HUES64 (cell line): ENCODE measurements around the gene C10orf90.

Experiments
- H3K27ac ChIP-seq: 2 replicates; pipeline ENCODE4 v1.7.0; 2013; ENCODE audit warnings: low read depth, low read length, inconsistent platforms
- H3K27me3 ChIP-seq: 2 replicates; pipeline ENCODE4 v1.6.1; 2013; ENCODE audit warnings: mild to moderate bottlenecking, low read length; ENCODE audit not compliant: insufficient read depth
- H3K36me3 ChIP-seq: 2 replicates; pipeline ENCODE4 v1.6.1; 2013; ENCODE audit warnings: mild to moderate bottlenecking, low read length; ENCODE audit not compliant: insufficient read depth
- H3K4me1 ChIP-seq: 2 replicates; pipeline ENCODE4 v1.6.1; 2013; ENCODE audit warnings: mild to moderate bottlenecking, low read length, moderate library complexity; ENCODE audit not compliant: insufficient read depth
- H3K4me3 ChIP-seq: 2 replicates; pipeline ENCODE4 v1.5.1; 2013; ENCODE audit warnings: mild to moderate bottlenecking, low read length, moderate library complexity
- H3K9ac ChIP-seq: 2 replicates; pipeline ENCODE4 v1.6.1; 2013; ENCODE audit warnings: mild to moderate bottlenecking, low read depth, low read length
- H3K9me3 ChIP-seq: 2 replicates; pipeline ENCODE4 v1.6.1; 2013; ENCODE audit warnings: low read depth, low read length; ENCODE audit not compliant: insufficient read depth
- WGBS: fragments of 150-250, 120-280 bp; methylation state at CpG from one replicate; pipeline ENCODE4 v1.1.7; 2013; ENCODE audit warnings: missing lambda C conversion rate; 5-methylcytosine and 5-hydroxymethylcytosine counted together

Gene C10orf90

DNA sequence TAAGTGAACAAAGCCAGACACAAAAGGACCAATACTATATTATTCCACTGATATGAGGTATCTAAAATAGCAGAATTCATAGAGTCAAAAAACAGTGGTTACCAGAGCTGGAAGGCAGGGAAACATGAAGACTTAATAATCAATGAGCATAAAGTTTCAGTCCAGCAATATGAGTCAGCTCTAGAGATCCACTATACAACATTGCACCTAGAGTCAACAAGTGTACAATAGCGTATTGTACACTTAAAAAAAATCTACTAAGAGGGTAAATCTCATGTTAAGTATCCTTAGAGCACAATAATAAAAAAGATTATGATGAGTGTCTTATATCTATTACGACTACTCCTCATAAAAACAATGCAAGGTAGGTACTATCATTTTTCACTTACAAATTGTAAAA lies 36.1 kb downstream of the C10orf90 start:
- H3K9ac ChIP-seq: no peak overlapping the region
- H3K4me1 ChIP-seq: no peaks in the 10 kb centered on the region
- no peaks in the 10 kb centered on the region for H3K27me3 ChIP-seq
- H3K4me3 ChIP-seq: no peak overlapping the region
- H3K36me3 ChIP-seq: no peaks in the 10 kb centered on the region
- H3K27ac ChIP-seq: no peak overlapping the region
- H3K9me3 ChIP-seq: no peaks in the 10 kb centered on the region
- no CpG with 5 or more reads among the region's 2 CpGs for WGBS

DNA sequence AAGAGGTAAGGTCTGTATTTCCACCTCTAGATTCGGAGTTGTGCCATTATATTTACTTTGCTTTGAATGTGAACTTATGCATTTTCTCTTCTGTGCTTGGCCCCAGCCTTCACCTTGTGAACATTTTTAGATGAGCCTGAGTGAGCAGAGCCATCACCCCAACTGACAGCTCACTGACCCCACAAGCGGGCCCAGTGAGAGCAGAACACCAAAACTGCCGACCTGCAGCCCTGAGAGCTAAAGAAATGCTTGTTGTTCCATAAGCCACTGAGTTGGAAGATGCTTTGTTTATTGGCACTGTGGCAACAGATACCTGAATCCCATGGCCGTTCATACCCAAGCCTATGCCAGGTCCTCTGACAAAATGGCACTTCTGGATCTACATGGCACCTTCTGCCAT lies 37.8 kb downstream of the C10orf90 start:
- Histone ChIP-seq H3K4me3 (no peak overlapping the region), H3K9ac (no peak overlapping the region), H3K36me3 (no peaks in the 10 kb centered on the region), H3K9me3 (no peaks in the 10 kb centered on the region), H3K4me1 (no peaks in the 10 kb centered on the region), H3K27me3 (no peaks in the 10 kb centered on the region), H3K27ac (no peak overlapping the region)
- WGBS: 92% methylated on average over 4 of the region's 4 CpGs

DNA sequence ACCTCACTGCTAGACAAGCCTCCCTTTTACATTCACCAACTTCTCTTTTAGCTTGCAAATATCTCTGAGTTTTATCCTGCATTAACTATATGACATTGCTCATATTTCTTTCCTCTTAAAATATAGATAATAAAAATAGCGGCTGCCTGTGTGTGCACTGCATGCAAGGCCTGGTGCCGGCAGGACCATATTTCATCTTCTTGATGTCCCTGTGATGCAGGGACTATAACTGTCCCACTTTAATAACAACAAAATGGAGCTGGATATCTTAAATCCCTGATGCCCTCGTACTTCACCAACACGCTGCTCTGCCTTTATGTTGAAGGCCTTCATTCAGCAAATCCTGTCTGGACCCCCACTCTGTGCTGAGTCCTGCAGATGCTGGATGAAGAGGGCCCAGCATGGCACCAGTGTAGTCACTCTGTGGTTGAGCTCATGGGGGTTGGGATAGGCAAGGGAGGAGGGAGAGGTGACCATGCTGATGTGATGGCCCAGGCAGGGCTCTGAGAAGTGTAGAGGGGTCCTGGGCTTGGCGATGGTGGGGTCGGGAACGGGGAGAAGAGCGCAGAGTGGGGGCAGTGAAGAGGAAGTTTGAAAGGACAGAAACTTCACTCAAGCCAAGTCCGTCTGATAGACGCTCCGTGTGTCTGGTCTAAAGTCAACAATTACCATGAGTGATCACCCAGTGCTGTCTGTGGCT lies 40.4 kb downstream of the C10orf90 start:
- 98% methylated on average over 11 of the region's 11 CpGs for WGBS
- Histone ChIP-seq H3K27ac (no peak overlapping the region), H3K9me3 (no peaks in the 10 kb centered on the region), H3K36me3 (no peaks in the 10 kb centered on the region), H3K4me3 (no peak overlapping the region), H3K4me1 (no peaks in the 10 kb centered on the region), H3K27me3 (no peaks in the 10 kb centered on the region), H3K9ac (no peak overlapping the region)

DNA sequence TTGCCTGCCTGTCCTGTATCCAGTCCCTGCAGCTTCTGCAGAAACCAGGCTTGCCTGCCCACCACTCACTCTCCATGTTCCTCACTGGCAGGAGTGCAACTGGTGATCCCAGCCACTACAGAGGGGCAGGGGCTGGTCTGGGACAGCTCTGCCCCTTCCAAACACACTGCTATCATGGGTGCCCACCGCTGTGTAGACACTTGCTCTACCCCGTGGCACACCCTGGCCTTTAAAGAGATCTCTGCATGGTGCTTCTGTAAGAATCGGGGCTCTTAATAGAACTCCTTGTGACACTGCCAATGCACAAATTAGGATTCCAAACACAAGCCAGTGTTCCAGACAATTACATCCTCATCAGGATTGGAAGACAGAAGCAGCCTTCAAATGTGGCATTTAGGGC lies 41.7 kb downstream of the C10orf90 start:
- Histone ChIP-seq H3K36me3 (no peaks in the 10 kb centered on the region), H3K9ac (no peak overlapping the region), H3K27ac (no peak overlapping the region), H3K9me3 (no peaks in the 10 kb centered on the region), H3K27me3 (no peaks in the 10 kb centered on the region), H3K4me3 (no peak overlapping the region), H3K4me1 (no peaks in the 10 kb centered on the region)
- WGBS: 92% methylated on average over 3 of the region's 3 CpGs

DNA sequence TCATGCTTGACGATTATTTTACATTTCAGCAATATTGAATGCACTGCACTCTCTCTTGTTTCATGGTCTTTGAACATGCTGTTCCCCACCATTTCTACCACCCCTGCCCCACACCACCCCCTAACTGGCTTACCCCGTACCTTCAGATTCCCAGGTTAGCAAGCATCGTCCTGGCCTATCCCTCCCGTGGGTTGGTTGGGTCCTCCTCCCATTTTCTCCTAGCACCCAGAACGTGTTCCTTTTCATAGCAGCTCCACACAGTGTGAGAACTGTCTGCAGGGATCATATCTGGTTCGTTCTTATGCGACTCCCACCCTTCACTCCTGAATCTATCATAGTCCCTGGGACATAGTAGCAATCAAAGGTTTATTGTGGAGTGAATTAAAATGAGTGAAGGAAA lies 48.6 kb downstream of the C10orf90 start:
- 94% methylated on average over 7 of the region's 7 CpGs for WGBS

DNA sequence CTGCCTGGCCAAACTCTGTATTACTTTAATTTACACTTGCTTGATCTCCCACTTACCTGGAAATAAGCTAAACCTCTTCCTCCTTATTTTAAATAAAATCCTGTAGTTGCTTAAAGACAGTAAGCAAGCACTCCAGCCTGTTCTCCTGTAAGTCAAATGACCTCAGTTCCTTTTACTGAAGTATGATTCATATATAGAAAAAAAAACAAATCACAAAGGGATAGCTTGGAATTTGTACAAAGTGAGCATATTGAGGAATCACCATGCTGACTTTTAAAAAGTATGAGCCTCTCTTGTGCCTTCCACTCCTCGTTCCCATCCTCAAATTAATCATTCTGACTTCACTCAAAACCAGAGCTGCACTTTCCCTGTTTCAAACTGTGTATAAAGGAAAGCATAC lies 52.0 kb downstream of the C10orf90 start:
- no peak overlapping the region for H3K9ac ChIP-seq
- WGBS: 89% methylated on average over 1 of the region's 1 CpG
- no peak overlapping the region for H3K4me3 ChIP-seq
- no peaks in the 10 kb centered on the region for H3K9me3 ChIP-seq
- H3K36me3 ChIP-seq: no peaks in the 10 kb centered on the region
- H3K27ac ChIP-seq: no peak overlapping the region
- no peaks in the 10 kb centered on the region for H3K27me3 ChIP-seq
- H3K4me1 ChIP-seq: no peaks in the 10 kb centered on the region

More for the DNA sequence above, 48.6 kb downstream of the C10orf90 start:
- H3K4me1 ChIP-seq: no peaks in the 10 kb centered on the region
- no peak overlapping the region for H3K27ac ChIP-seq
- H3K36me3 ChIP-seq: no peaks in the 10 kb centered on the region
- no peak overlapping the region for H3K9ac ChIP-seq
- no peaks in the 10 kb centered on the region for H3K9me3 ChIP-seq
- H3K4me3 ChIP-seq: no peak overlapping the region
- no peaks in the 10 kb centered on the region for H3K27me3 ChIP-seq

DNA sequence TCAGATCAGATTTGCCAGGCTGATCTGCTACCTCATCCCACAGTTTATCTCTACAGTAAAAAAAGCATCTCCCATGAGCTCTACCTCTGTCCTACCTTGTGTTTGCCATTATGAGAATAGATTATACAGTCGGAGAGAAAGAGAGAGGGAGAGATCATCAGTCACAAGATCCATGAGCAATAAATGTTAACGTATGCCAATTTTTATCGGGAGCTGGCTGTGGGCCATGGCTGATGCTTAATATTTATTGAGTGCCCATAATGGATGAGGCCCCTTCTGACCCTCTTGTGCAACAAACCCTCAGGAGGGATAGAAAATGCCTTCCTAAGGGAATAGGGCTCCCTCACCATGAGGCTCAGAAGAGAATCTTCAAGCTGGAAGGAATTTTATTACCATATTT lies 52.8 kb downstream of the C10orf90 start:
- Histone ChIP-seq H3K36me3 (no peaks in the 10 kb centered on the region), H3K27ac (no peak overlapping the region), H3K4me1 (no peaks in the 10 kb centered on the region), H3K9ac (no peak overlapping the region), H3K27me3 (no peaks in the 10 kb centered on the region), H3K4me3 (no peak overlapping the region), H3K9me3 (no peaks in the 10 kb centered on the region)
- 98% methylated on average over 3 of the region's 3 CpGs for WGBS

DNA sequence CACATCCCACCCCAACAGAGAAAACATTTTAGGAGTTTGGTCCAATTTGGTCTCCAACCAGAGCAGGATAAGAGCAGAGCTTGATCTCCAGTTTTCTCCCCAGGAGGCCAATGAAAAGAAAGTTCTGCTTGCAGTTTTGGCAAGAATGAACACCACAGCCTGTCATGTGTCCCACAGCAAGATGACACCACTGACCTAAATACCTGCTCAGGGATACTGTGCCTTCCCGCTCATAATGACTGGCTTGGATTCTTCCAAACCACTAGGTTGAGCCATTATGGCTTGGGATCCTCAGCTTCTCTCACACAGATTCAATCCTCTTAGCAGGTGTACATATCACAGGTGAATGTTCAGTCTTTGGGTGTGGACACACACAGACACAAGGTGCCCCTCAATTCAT lies 53.3 kb downstream of the C10orf90 start:
- H3K4me3 ChIP-seq: no peak overlapping the region
- 96% methylated on average over 1 of the region's 1 CpG for WGBS

DNA sequence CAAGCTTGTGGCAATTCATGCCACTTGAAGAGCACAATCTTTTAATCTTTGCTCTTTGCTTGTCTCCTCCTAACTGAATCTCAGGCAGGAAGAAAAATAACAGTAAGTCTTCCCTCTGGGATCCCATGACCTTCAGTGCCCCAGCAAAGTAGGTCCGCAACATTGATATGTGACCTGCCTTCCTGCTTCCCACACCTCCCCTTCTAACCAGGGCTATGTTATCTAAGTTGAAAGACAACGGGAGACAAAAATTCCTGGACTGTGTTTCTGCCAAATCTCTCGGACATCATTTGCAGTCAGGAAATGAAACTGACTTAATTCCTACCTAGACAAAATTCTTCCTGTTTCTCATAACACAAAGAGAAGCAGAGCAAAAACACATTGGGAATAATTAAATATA lies 53.8 kb downstream of the C10orf90 start:
- Histone ChIP-seq H3K27me3 (no peaks in the 10 kb centered on the region), H3K9me3 (no peaks in the 10 kb centered on the region), H3K36me3 (no peaks in the 10 kb centered on the region), H3K9ac (no peak overlapping the region), H3K27ac (no peak overlapping the region), H3K4me3 (no peak overlapping the region), H3K4me1 (no peaks in the 10 kb centered on the region)
- 91% methylated on average over 3 of the region's 3 CpGs for WGBS

More for the DNA sequence above, 53.3 kb downstream of the C10orf90 start:
- no peaks in the 10 kb centered on the region for H3K9me3 ChIP-seq
- no peaks in the 10 kb centered on the region for H3K4me1 ChIP-seq
- H3K36me3 ChIP-seq: no peaks in the 10 kb centered on the region
- H3K9ac ChIP-seq: no peak overlapping the region
- no peak overlapping the region for H3K27ac ChIP-seq
- H3K27me3 ChIP-seq: no peaks in the 10 kb centered on the region

DNA sequence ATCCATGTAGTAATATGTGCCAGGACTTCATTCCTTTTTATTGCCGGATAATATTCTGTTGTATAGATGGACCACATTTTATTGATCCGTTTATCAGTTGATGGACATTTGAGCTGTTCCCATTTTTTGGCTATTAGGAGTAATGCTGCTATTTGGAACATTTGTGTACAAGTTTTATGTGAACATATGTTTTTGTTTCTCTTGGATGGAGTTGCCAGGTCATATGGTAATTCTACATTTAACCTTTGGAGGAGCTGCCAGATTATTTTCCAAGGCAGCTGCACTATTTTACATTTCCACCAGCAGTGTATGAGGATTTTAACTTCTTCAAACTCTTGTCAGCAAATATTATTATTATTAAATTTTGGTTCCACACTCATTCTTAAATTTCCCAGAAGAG lies 59.2 kb downstream of the C10orf90 start:
- H3K27ac ChIP-seq: no peak overlapping the region
- no peaks in the 10 kb centered on the region for H3K27me3 ChIP-seq
- no peak overlapping the region for H3K4me3 ChIP-seq
- no peak overlapping the region for H3K9ac ChIP-seq
- H3K9me3 ChIP-seq: no peaks in the 10 kb centered on the region
- no peaks in the 10 kb centered on the region for H3K36me3 ChIP-seq
- H3K4me1 ChIP-seq: no peaks in the 10 kb centered on the region
- 91% methylated on average over 2 of the region's 2 CpGs for WGBS

DNA sequence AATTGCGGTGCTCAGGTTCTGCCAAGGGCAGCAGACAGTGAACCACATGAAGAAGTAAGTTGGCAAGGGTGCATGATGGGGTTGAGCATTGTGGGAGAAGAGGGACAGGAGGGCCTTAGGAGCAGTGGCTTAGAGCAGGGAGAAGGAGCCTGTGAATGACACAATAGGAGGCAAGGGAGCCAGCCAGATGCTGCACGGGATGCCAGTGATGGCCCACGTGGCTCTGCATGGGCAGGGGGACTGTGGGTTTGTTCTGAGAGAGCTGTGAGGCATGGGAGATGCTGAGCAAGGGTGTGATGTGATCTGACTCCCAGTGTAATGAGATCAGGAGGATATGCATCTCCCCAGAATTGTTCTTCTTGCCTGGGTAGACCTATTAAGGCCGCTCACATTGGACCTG lies 60.9 kb downstream of the C10orf90 start:
- H3K36me3 ChIP-seq: no peaks in the 10 kb centered on the region
- no peak overlapping the region for H3K9ac ChIP-seq
- no peak overlapping the region for H3K27ac ChIP-seq
- no peaks in the 10 kb centered on the region for H3K9me3 ChIP-seq
- H3K4me1 ChIP-seq: no peaks in the 10 kb centered on the region
- no peaks in the 10 kb centered on the region for H3K27me3 ChIP-seq
- WGBS: 86% methylated on average over 4 of the region's 4 CpGs
- no peak overlapping the region for H3K4me3 ChIP-seq
